Trophoblast cell (in vitro differentiated cells and primary cell): ENCODE results near the gene RPA1.

Experiments
- DNase-seq, 2 donors: peaks; one replicate each; pipeline ENCODE4 v3.0.0-alpha.2; 2016
- H2AFZ ChIP-seq: 2 replicates; pipeline ENCODE4 v1.6.1; 2013; ENCODE audit warnings: low read length, moderate library complexity, mild to moderate bottlenecking; ENCODE audit not compliant: insufficient read depth, poor library complexity
- H2AK5ac ChIP-seq: 2 replicates; pipeline ENCODE4 v1.6.1; 2013; ENCODE audit warnings: mild to moderate bottlenecking, low read length
- H2BK120ac ChIP-seq: 2 replicates; pipeline ENCODE4 v1.6.1; 2013; ENCODE audit warnings: low read length, mild to moderate bottlenecking, moderate library complexity; ENCODE audit not compliant: insufficient read depth, poor library complexity
- H2BK12ac ChIP-seq: 2 replicates; pipeline ENCODE4 v1.6.1; 2013; ENCODE audit warnings: mild to moderate bottlenecking, low read length, moderate library complexity
- H2BK5ac ChIP-seq: 2 replicates; pipeline ENCODE4 v1.6.1; 2013; ENCODE audit warnings: low read length, low read depth, moderate library complexity, mild to moderate bottlenecking; ENCODE audit not compliant: poor library complexity
- H3K14ac ChIP-seq: 2 replicates; pipeline ENCODE4 v1.6.1; 2013; ENCODE audit warnings: mild to moderate bottlenecking, low read length
- H3K18ac ChIP-seq: 2 replicates; pipeline ENCODE4 v1.6.1; 2013; ENCODE audit warnings: mild to moderate bottlenecking, low read length
- H3K23ac ChIP-seq: 2 replicates; pipeline ENCODE4 v1.6.1; 2013; ENCODE audit warnings: low read length
- H3K27ac ChIP-seq: 2 replicates; pipeline ENCODE4 v1.5.1; 2013; ENCODE audit warnings: low read depth, mild to moderate bottlenecking, inconsistent platforms, low read length, moderate library complexity
- H3K27me3 ChIP-seq: 2 replicates; pipeline ENCODE4 v1.6.1; 2013; ENCODE audit warnings: inconsistent platforms, mild to moderate bottlenecking, low read length, moderate library complexity; ENCODE audit not compliant: insufficient read depth
- H3K36me3 ChIP-seq, 2 experiments: 1 replicate in 1 of 2; 2 replicates in 1 of 2; pipeline ENCODE4 v1.6.1; 2013; ENCODE audit warnings: low read length in 2 of 2, mild to moderate bottlenecking in 2 of 2, moderate library complexity in 1 of 2; ENCODE audit not compliant: insufficient read depth in 2 of 2, control insufficient read depth in 1 of 2
- H3K4ac ChIP-seq: 2 replicates; pipeline ENCODE4 v1.6.1; 2013; ENCODE audit warnings: low read depth, mild to moderate bottlenecking, low read length, moderate library complexity
- H3K4me1 ChIP-seq, 2 experiments: 1 replicate in 1 of 2; 2 replicates in 1 of 2; pipeline ENCODE4 v1.6.1; 2013; ENCODE audit warnings: low read length in 2 of 2, mild to moderate bottlenecking in 2 of 2, moderate library complexity in 1 of 2; ENCODE audit not compliant: insufficient read depth in 2 of 2, control insufficient read depth in 1 of 2
- H3K4me2 ChIP-seq: 2 replicates; pipeline ENCODE4 v1.6.1; 2013; ENCODE audit warnings: inconsistent platforms, mild to moderate bottlenecking, low read length, moderate library complexity
- H3K4me3 ChIP-seq: 2 replicates; pipeline ENCODE4 v1.5.1; 2013; ENCODE audit warnings: mild to moderate bottlenecking, low read depth, low read length, inconsistent platforms
- H3K79me1 ChIP-seq: one replicate; pipeline ENCODE4 v1.6.1; 2013; ENCODE audit warnings: low read length
- H3K79me2 ChIP-seq: 2 replicates; pipeline ENCODE4 v1.6.1; 2013; ENCODE audit warnings: low read length, mild to moderate bottlenecking; ENCODE audit not compliant: control insufficient read depth, insufficient read depth, poor library complexity
- H3K9ac ChIP-seq: 2 replicates; pipeline ENCODE4 v1.6.1; 2013; ENCODE audit warnings: mild to moderate bottlenecking, low read length
- H3K9me3 ChIP-seq: 2 replicates; pipeline ENCODE4 v1.6.1; 2013; ENCODE audit warnings: low read depth, mild to moderate bottlenecking, control low read depth, inconsistent platforms, low read length; ENCODE audit not compliant: insufficient read depth
- H4K12ac ChIP-seq: 2 replicates; pipeline ENCODE4 v1.6.1; 2013; ENCODE audit warnings: low read depth, mild to moderate bottlenecking, low read length, moderate library complexity
- H4K8ac ChIP-seq: 2 replicates; pipeline ENCODE4 v1.6.1; 2013; ENCODE audit warnings: low read depth, mild to moderate bottlenecking, low read length, moderate library complexity
- H4K91ac ChIP-seq: one replicate; pipeline ENCODE4 v1.6.1; 2013; ENCODE audit warnings: low read depth, mild to moderate bottlenecking, low read length, moderate library complexity
- WGBS: extraction: QIAGEN DNeasy Blood & Tissue Kit; methylation state at CpG from one replicate; pipeline ENCODE4 v1.1.7; 2013; ENCODE audit warnings: missing lambda C conversion rate; ENCODE audit not compliant: insufficient read length, insufficient coverage; ENCODE audit errors: extremely low coverage; 5-methylcytosine and 5-hydroxymethylcytosine counted together

Gene RPA1

GRCh38 chr17:1830288-1830687 is 483 bp downstream of the RPA1 start:
- Histone ChIP-seq H3K18ac (peak overlapping the region; percentile 28), H3K4me1 (peaks cover 4 to 6% of the 10 kb centered on the region in 2 experiments), H4K91ac (peak overlapping the region; percentile 31), H4K12ac (peak overlapping the region; percentile 83), H3K79me1 (peaks cover 4% of the 10 kb centered on the region), H2AK5ac (peak overlapping the region; percentile 33), H3K27me3 (no peaks in the 10 kb centered on the region), H3K36me3 (peaks cover 2 to 10% of the 10 kb centered on the region in 2 experiments), H2BK5ac (no peak overlapping the region), H4K8ac (peak overlapping the region; percentile 40), H3K9me3 (no peaks in the 10 kb centered on the region), H3K4me2 (peak overlapping the region; percentile 83), H2AFZ (peak overlapping the region; percentile 51), H3K23ac (no peak overlapping the region), H3K9ac (peak overlapping the region; percentile 66), H2BK12ac (no peak overlapping the region), H3K4me3 (peak overlapping the region; percentile 89), H3K79me2 (peaks cover 8% of the 10 kb centered on the region), H3K4ac (peak overlapping the region; percentile 69), H3K14ac (peak overlapping the region; percentile 55), H2BK120ac (no peak overlapping the region), H3K27ac (no peak overlapping the region)
- peak; percentile 52 to 65 for DNase-seq
- no CpG with 5 or more reads among the region's 11 CpGs for WGBS

DNA sequence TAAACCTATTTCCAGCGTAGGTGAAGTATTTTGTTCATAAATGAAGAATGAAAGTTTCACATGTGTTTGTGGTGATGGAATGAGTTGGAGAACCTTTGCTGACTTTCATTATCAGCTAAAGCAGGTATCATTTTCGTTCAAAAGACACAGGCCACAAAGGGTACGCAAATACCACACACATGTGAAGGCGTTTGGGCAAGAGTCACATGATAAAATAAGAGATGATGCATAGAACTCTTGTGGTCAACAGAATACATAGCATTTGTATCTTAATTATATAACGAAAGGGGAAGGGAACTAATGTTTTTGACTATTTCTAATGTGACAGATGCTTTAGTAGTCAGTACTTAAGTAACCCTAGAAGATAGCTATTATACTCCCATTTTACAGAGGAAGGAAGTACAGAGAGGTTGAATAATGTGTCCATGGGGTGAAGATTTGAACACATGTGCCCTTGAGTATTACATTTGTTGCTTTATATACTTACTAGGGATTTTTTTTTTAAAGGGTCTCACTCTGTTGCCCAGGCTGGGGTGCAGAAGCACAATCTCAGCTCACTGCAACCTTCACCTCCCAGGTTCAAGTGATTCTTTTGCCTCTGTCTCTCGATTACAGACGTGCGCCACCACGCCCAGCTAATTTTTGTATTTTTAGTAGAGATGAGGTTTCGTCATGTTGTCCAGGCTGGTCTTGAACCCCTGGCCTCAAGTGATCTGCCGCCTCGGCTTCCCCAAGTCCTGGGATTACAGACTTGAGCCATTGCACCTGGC is 4.8 kb downstream of the RPA1 start:
- Histone ChIP-seq H3K27ac (no peak overlapping the region), H3K4ac (no peak overlapping the region), H2BK12ac (no peak overlapping the region), H2BK5ac (no peak overlapping the region), H3K79me1 (peaks cover 3% of the 10 kb centered on the region), H3K18ac (no peak overlapping the region), H2AK5ac (no peak overlapping the region), H3K79me2 (peaks cover 6% of the 10 kb centered on the region), H2AFZ (no peak overlapping the region), H3K9ac (no peak overlapping the region), H4K91ac (no peak overlapping the region), H3K4me2 (no peak overlapping the region), H4K12ac (no peak overlapping the region), H3K9me3 (no peaks in the 10 kb centered on the region), H3K23ac (no peak overlapping the region), H3K14ac (no peak overlapping the region), H2BK120ac (no peak overlapping the region), H3K27me3 (no peaks in the 10 kb centered on the region), H3K4me3 (no peak overlapping the region), H4K8ac (no peak overlapping the region), H3K36me3 (peaks cover 3 to 10% of the 10 kb centered on the region in 2 experiments), H3K4me1 (peaks cover 0 to 2% of the 10 kb centered on the region in 2 experiments)
- no peak for DNase-seq
- WGBS = no CpG with 5 or more reads among the region's 12 CpGs

GRCh38 chr17:1839516-1839915 is 9.7 kb downstream of the RPA1 start:
- H4K91ac ChIP-seq = no peak overlapping the region
- H3K14ac ChIP-seq = no peak overlapping the region
- H3K18ac ChIP-seq = no peak overlapping the region
- no peak for DNase-seq
- no peak overlapping the region for H2AFZ ChIP-seq
- peaks cover 15 to 18% of the 10 kb centered on the region in 2 experiments for H3K36me3 ChIP-seq
- no peak overlapping the region for H3K4me3 ChIP-seq
- H3K9ac ChIP-seq = no peak overlapping the region
- no peak overlapping the region for H3K4me2 ChIP-seq
- no peak overlapping the region for H3K27ac ChIP-seq
- H4K12ac ChIP-seq = no peak overlapping the region
- H2BK12ac ChIP-seq = no peak overlapping the region
- H2AK5ac ChIP-seq = no peak overlapping the region
- no peak overlapping the region for H2BK5ac ChIP-seq
- no peaks in the 10 kb centered on the region for H3K79me1 ChIP-seq
- H3K79me2 ChIP-seq = no peaks in the 10 kb centered on the region
- WGBS = no CpG with 5 or more reads among the region's 4 CpGs
- no peaks in the 10 kb centered on the region for H3K9me3 ChIP-seq
- H3K27me3 ChIP-seq = no peaks in the 10 kb centered on the region
- peak overlapping the region; percentile 36 for H3K4ac ChIP-seq
- no peak overlapping the region for H4K8ac ChIP-seq
- H3K23ac ChIP-seq = no peak overlapping the region
- no peak overlapping the region for H2BK120ac ChIP-seq
- no peaks in the 10 kb centered on the region for H3K4me1 ChIP-seq

GRCh38 chr17:1843947-1844346 is 14.1 kb downstream of the RPA1 start:
- no peak overlapping the region for H2AK5ac ChIP-seq

More at GRCh38 chr17:1843947-1844346, 14.1 kb downstream of the RPA1 start:
- H3K23ac ChIP-seq = no peak overlapping the region
- H2BK12ac ChIP-seq = no peak overlapping the region
- H3K4me2 ChIP-seq = no peak overlapping the region
- H3K79me1 ChIP-seq = no peaks in the 10 kb centered on the region
- H4K8ac ChIP-seq = no peak overlapping the region
- H3K27me3 ChIP-seq = no peaks in the 10 kb centered on the region
- no peak for DNase-seq
- no peak overlapping the region for H3K18ac ChIP-seq
- H3K4me3 ChIP-seq = no peak overlapping the region
- no peak overlapping the region for H3K27ac ChIP-seq
- no peaks in the 10 kb centered on the region for H3K9me3 ChIP-seq
- no peak overlapping the region for H4K91ac ChIP-seq
- no CpG with 5 or more reads among the region's 9 CpGs for WGBS
- no peaks in the 10 kb centered on the region for H3K4me1 ChIP-seq
- H3K9ac ChIP-seq = no peak overlapping the region
- no peak overlapping the region for H2BK5ac ChIP-seq
- no peaks in the 10 kb centered on the region for H3K79me2 ChIP-seq
- no peak overlapping the region for H2AFZ ChIP-seq
- H3K14ac ChIP-seq = no peak overlapping the region
- H2BK120ac ChIP-seq = no peak overlapping the region
- H3K36me3 ChIP-seq = peaks cover 19 to 26% of the 10 kb centered on the region in 2 experiments
- no peak overlapping the region for H3K4ac ChIP-seq
- no peak overlapping the region for H4K12ac ChIP-seq
